ENCODE measurements around the gene RCC1. TPM values are rescaled to one million over a fixed set of nuclear protein-coding genes. Genes with fewer than 3 reads are reported as not detected.

Gene RCC1
- polyA plus RNA-seq, 1 donor (not counting 4 experiments of a cell fraction or from before 2014, with no cell fraction given) = 38.6 TPM

DNA sequence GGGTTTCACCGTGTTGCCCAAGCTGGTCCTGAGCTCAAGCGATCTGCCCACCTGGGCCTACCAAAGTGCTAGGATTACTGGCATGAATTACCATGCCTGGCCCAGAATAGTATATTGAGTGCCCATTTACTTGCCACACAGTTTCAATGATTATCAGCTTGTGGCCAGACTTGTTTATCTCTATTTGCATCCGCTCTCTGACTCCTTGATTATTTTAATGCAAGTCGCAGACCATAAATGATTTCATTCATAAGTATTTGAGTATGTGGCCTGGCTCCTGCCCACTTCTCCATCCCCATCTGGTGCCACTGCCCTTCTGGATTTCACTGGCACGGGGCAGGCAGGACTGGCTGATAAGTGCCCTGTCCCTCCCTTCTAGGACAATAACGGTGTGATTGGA lies 28.8 kb downstream of the RCC1 start:
- FAIRE-seq = no peak
- H3K79me2 ChIP-seq (ENCODE audit: control insufficient read depth, insufficient read depth, low read length) = peaks cover 2% of the 10 kb centered on the region
- dilution Hi-C loops (cut with MboI; ENCODE audit: extremely low pct_ligation_motif_present, low sequenced_read_pairs) = no loop called here
- no peaks in the 10 kb centered on the region for H3K9me1 ChIP-seq (ENCODE audit: control insufficient read depth, extremely low read depth, insufficient read depth, low read length)
- TF ChIP-seq CTCF (optimal IDR thresholded peaks at IDR 0.05 in 1 of 3, IDR thresholded peaks at IDR 0.05 in 1 of 3, conservative IDR thresholded peaks at IDR 0.05 in 1 of 3; ENCODE audit: extremely low read depth in 1 of 3, insufficient read depth in 2 of 3, low read length in 3 of 3) = no peak
- no peak for TF ChIP-seq EZH2 (IDR thresholded peaks at IDR 0.05; ENCODE audit: low read length)
- no peaks in the 10 kb centered on the region for H4K20me1 ChIP-seq (ENCODE audit: control insufficient read depth, extremely low read depth, insufficient read depth, low read length)
- H3K36me3 ChIP-seq (ENCODE audit: control insufficient read depth in 2 of 2, extremely low read depth in 1 of 2, insufficient read depth in 2 of 2, low read length in 2 of 2) = peaks cover 33 to 53% of the 10 kb centered on the region in 2 experiments
- H3K4me2 ChIP-seq (ENCODE audit: control insufficient read depth, extremely low read depth, insufficient read depth, low read depth, low read length) = no peak overlapping the region
- no peak overlapping the region for H3K4me3 ChIP-seq (ENCODE audit: control insufficient read depth in 2 of 3, extremely low read depth in 1 of 3, insufficient read depth in 2 of 3, low read depth in 1 of 3, low read length in 3 of 3)
- H3K9ac ChIP-seq (ENCODE audit: control insufficient read depth, extremely low read depth, insufficient read depth, low read length) = no peak overlapping the region
- no peaks in the 10 kb centered on the region for H3K9me3 ChIP-seq (ENCODE audit: control insufficient read depth, low read depth, low read length)
- H3K27ac ChIP-seq (ENCODE audit: control insufficient read depth, insufficient read depth, low read length) = no peak overlapping the region
- no peak overlapping the region for H2AFZ ChIP-seq (ENCODE audit: control insufficient read depth, low read length)
- no peak for DNase-seq (ENCODE audit: low read depth, low spot score)
- H3K27me3 ChIP-seq (ENCODE audit: control insufficient read depth, extremely low read depth, insufficient read depth, low read length) = no peaks in the 10 kb centered on the region
- no peaks in the 10 kb centered on the region for H3K4me1 ChIP-seq (ENCODE audit: control insufficient read depth, extremely low read depth, insufficient read depth, low read length)

- no peaks in the 10 kb centered on the region for H3K9me1 ChIP-seq (ENCODE audit: control insufficient read depth, extremely low read depth, insufficient read depth, low read length)
- no peak overlapping the region for H3K9ac ChIP-seq (ENCODE audit: control insufficient read depth, extremely low read depth, insufficient read depth, low read length)
- no peak overlapping the region for H2AFZ ChIP-seq (ENCODE audit: control insufficient read depth, low read length)
- H3K4me2 ChIP-seq (ENCODE audit: control insufficient read depth, extremely low read depth, insufficient read depth, low read depth, low read length) = no peak overlapping the region
- no peaks in the 10 kb centered on the region for H3K79me2 ChIP-seq (ENCODE audit: control insufficient read depth, insufficient read depth, low read length)
- FAIRE-seq (no peak), DNase-seq (ENCODE audit: low read depth, low spot score) (no peak)
- no peaks in the 10 kb centered on the region for H3K9me3 ChIP-seq (ENCODE audit: control insufficient read depth, low read depth, low read length)
- H3K36me3 ChIP-seq (ENCODE audit: control insufficient read depth in 2 of 2, extremely low read depth in 1 of 2, insufficient read depth in 2 of 2, low read length in 2 of 2) = peaks cover 28 to 48% of the 10 kb centered on the region in 2 experiments
- dilution Hi-C loops (cut with MboI; ENCODE audit: extremely low pct_ligation_motif_present, low sequenced_read_pairs) = no loop called here
- H3K4me3 ChIP-seq (ENCODE audit: control insufficient read depth in 2 of 3, extremely low read depth in 1 of 3, insufficient read depth in 2 of 3, low read depth in 1 of 3, low read length in 3 of 3) = no peak overlapping the region
- TF ChIP-seq EZH2 (IDR thresholded peaks at IDR 0.05; ENCODE audit: low read length) (no peak), CTCF (optimal IDR thresholded peaks at IDR 0.05 in 1 of 3, IDR thresholded peaks at IDR 0.05 in 1 of 3, conservative IDR thresholded peaks at IDR 0.05 in 1 of 3; ENCODE audit: extremely low read depth in 1 of 3, insufficient read depth in 2 of 3, low read length in 3 of 3) (no peak)
- no peaks in the 10 kb centered on the region for H3K4me1 ChIP-seq (ENCODE audit: control insufficient read depth, extremely low read depth, insufficient read depth, low read length)
- no peaks in the 10 kb centered on the region for H4K20me1 ChIP-seq (ENCODE audit: control insufficient read depth, extremely low read depth, insufficient read depth, low read length)
- no peaks in the 10 kb centered on the region for H3K27me3 ChIP-seq (ENCODE audit: control insufficient read depth, extremely low read depth, insufficient read depth, low read length)
- no peak overlapping the region for H3K27ac ChIP-seq (ENCODE audit: control insufficient read depth, insufficient read depth, low read length)
Measured at GRCh38 chr1:28535180-28535579, 29.3 kb downstream of the RCC1 start.

Data from keratinocyte (primary cell).